H1 (cell line): ENCODE results near the gene SHISA9. TPM values are rescaled to one million over a fixed set of nuclear protein-coding genes. Genes with fewer than 3 reads are reported as not detected.

Experiments
- CTCF ChIA-PET: fragments of 300-600 bp; sonication (Branson Sonifier 250); formaldehyde crosslinking; loops from one replicate; lab custom pipeline; 2021; ENCODE audit not compliant: partially characterized antibody; lab: Charles Lee
- POLR2A ChIA-PET: fragments of 300-600 bp; sonication (Branson Sonifier 250); formaldehyde crosslinking; loops from one replicate; lab custom pipeline; 2021; ENCODE audit warnings: inconsistent platforms; ENCODE audit not compliant: partially characterized antibody; lab: Charles Lee
- DNase-seq, 2 experiments: peaks; one replicate each; pipeline versions ENCODE4 v3.0.0 to v3.0.0-alpha.2; 2010 to 2022; ENCODE audit warnings: low spot score in 2 of 2, low read depth in 1 of 2, mixed read lengths in 1 of 2
- FAIRE-seq: peaks from 2 replicates; lab custom pipeline; 2011; peaks lifted over from hg19 to GRCh38; lab: Jason Lieb, UNC
- H2AFZ ChIP-seq: 2 replicates; pipeline ENCODE4 v1.8.1; 2012; ENCODE audit warnings: low read length, inconsistent platforms
- H2AK5ac ChIP-seq: 2 replicates; pipeline ENCODE4 v1.6.1; 2013; ENCODE audit warnings: low read depth, low read length
- H2BK120ac ChIP-seq: replicated peaks from 2 replicates; pipeline ENCODE3; 2013; ENCODE audit warnings: low read depth, low read length, inconsistent platforms
- H2BK12ac ChIP-seq: 2 replicates; pipeline ENCODE4 v1.6.1; 2013; ENCODE audit warnings: low read depth, low read length
- H2BK15ac ChIP-seq: 2 replicates; pipeline ENCODE4 v1.6.1; 2013; ENCODE audit warnings: low read length
- H2BK20ac ChIP-seq: 2 replicates; pipeline ENCODE4 v1.6.1; 2013; ENCODE audit warnings: low read length
- H2BK5ac ChIP-seq: 2 replicates; pipeline ENCODE4 v1.6.1; 2013; ENCODE audit warnings: low read depth, low read length
- H3K14ac ChIP-seq: 2 replicates; pipeline ENCODE4 v1.6.1; 2013; ENCODE audit warnings: inconsistent platforms; ENCODE audit not compliant: insufficient read length
- H3K18ac ChIP-seq: 2 replicates; pipeline ENCODE4 v1.6.1; 2013; ENCODE audit warnings: low read length; ENCODE audit errors: extremely low read depth
- H3K23ac ChIP-seq: 2 replicates; pipeline ENCODE4 v1.6.1; 2013; ENCODE audit warnings: inconsistent platforms; ENCODE audit not compliant: insufficient read length
- H3K23me2 ChIP-seq: 2 replicates; pipeline ENCODE4 v1.6.1; 2013; ENCODE audit warnings: low read depth, low read length
- H3K27ac ChIP-seq: 2 replicates; pipeline ENCODE4 v1.6.1; 2011; ENCODE audit warnings: low read depth, low read length, inconsistent platforms
- H3K27me3 ChIP-seq, 4 experiments: replicated peaks in 1 of 4; 1 replicate in 1 of 4; 2 replicates in 3 of 4; pipeline versions ENCODE4 v1.6.1 to v1.8.1; 2011 to 2013; ENCODE audit warnings: low read length in 3 of 4, mild to moderate bottlenecking in 3 of 4, inconsistent platforms in 2 of 4, mixed read lengths in 2 of 4, moderate library complexity in 1 of 4; ENCODE audit not compliant: control insufficient read depth in 3 of 4, insufficient read depth in 3 of 4; ENCODE audit errors: extremely low read depth in 1 of 4
- H3K36me3 ChIP-seq, 4 experiments: 2 replicates each; pipeline versions ENCODE4 v1.6.1 to v1.8.1; 2011 to 2013; ENCODE audit warnings: mild to moderate bottlenecking in 4 of 4, low read length in 3 of 4, moderate library complexity in 2 of 4, control low read depth in 1 of 4, inconsistent platforms in 1 of 4; ENCODE audit not compliant: insufficient read depth in 4 of 4, control insufficient read depth in 2 of 4
- H3K4ac ChIP-seq: replicated peaks from 2 replicates; pipeline ENCODE3; 2013; ENCODE audit warnings: low read length, low read depth, mixed read lengths, inconsistent platforms; ENCODE audit not compliant: insufficient read length
- H3K4me1 ChIP-seq, 4 experiments: replicated peaks in 1 of 4; 1 replicate in 1 of 4; 2 replicates in 3 of 4; pipeline versions ENCODE4 v1.6.1 to v1.8.1; 2011 to 2013; ENCODE audit warnings: low read length in 3 of 4, inconsistent platforms in 2 of 4, mixed read lengths in 1 of 4; ENCODE audit not compliant: insufficient read depth in 4 of 4, control insufficient read depth in 3 of 4
- H3K4me2 ChIP-seq, 2 experiments: 2 replicates each; pipeline versions ENCODE4 v1.6.1 to v1.8.1; 2011 to 2013; ENCODE audit warnings: low read depth in 2 of 2, low read length in 2 of 2, control low read depth in 1 of 2, inconsistent platforms in 1 of 2, mild to moderate bottlenecking in 1 of 2; ENCODE audit not compliant: insufficient read depth in 1 of 2
- H3K4me3 ChIP-seq, 4 experiments: fragments of 200-600, 300-600 bp in 1 of 4; sonication (generic), shearing (Covaris generic), sonication (Bioruptor Twin) in 1 of 4; 2 replicates each; pipeline versions ENCODE4 v1.5.1 to v1.8.1; 2011 to 2016; ENCODE audit warnings: low read length in 4 of 4, low read depth in 3 of 4, control low read depth in 2 of 4, inconsistent platforms in 2 of 4, mild to moderate bottlenecking in 2 of 4, mixed read lengths in 1 of 4, moderate library complexity in 1 of 4; ENCODE audit not compliant: insufficient read depth in 2 of 4; ENCODE audit errors: extremely low read depth in 1 of 4
- H3K56ac ChIP-seq: replicated peaks from 2 replicates; pipeline ENCODE3; 2013; ENCODE audit warnings: low read depth, mild to moderate bottlenecking, mixed read lengths, low read length, inconsistent platforms; ENCODE audit not compliant: insufficient read length
- H3K79me1 ChIP-seq: 2 replicates; pipeline ENCODE4 v1.6.1; 2013; ENCODE audit warnings: low read depth, low read length, control low read depth
- H3K79me2 ChIP-seq, 2 experiments: 2 replicates each; pipeline versions ENCODE4 v1.6.1 to v1.8.1; 2012 to 2013; ENCODE audit warnings: low read length in 2 of 2, mild to moderate bottlenecking in 2 of 2, inconsistent platforms in 1 of 2; ENCODE audit not compliant: insufficient read depth in 2 of 2, control insufficient read depth in 1 of 2
- H3K9ac ChIP-seq, 4 experiments: replicated peaks in 1 of 4; 1 replicate in 1 of 4; 2 replicates in 3 of 4; pipeline versions ENCODE4 v1.6.1 to v1.8.1; 2011 to 2013; ENCODE audit warnings: low read depth in 3 of 4, low read length in 3 of 4, control low read depth in 2 of 4, mild to moderate bottlenecking in 2 of 4, moderate library complexity in 2 of 4, inconsistent platforms in 1 of 4; ENCODE audit errors: extremely low read depth in 1 of 4
- H3K9me3 ChIP-seq, 2 experiments: 2 replicates each; pipeline versions ENCODE4 v1.6.1 to v1.8.1; 2012 to 2013; ENCODE audit warnings: mild to moderate bottlenecking in 2 of 2, moderate library complexity in 2 of 2, control low read depth in 1 of 2, inconsistent platforms in 1 of 2, low read depth in 1 of 2, low read length in 1 of 2, mixed read lengths in 1 of 2; ENCODE audit not compliant: insufficient read depth in 2 of 2
- H4K20me1 ChIP-seq, 2 experiments: replicated peaks in 1 of 2; 2 replicates each; pipeline versions ENCODE3 to v1.8.1; 2011 to 2013; ENCODE audit warnings: inconsistent platforms in 2 of 2, low read length in 2 of 2, mild to moderate bottlenecking in 1 of 2; ENCODE audit not compliant: insufficient read depth in 2 of 2, control insufficient read depth in 1 of 2
- H4K5ac ChIP-seq: 2 replicates; pipeline ENCODE4 v1.6.1; 2013; ENCODE audit warnings: low read length, low read depth, mixed read lengths, inconsistent platforms; ENCODE audit not compliant: insufficient read length
- H4K8ac ChIP-seq: 2 replicates; pipeline ENCODE4 v1.8.0; 2013; ENCODE audit warnings: mild to moderate bottlenecking, moderate library complexity, low read length, inconsistent platforms; ENCODE audit not compliant: insufficient read depth; ENCODE audit errors: extremely low read depth
- H4K91ac ChIP-seq: replicated peaks from 2 replicates; pipeline ENCODE3; 2013; ENCODE audit warnings: low read length, mixed read lengths, inconsistent platforms; ENCODE audit not compliant: insufficient read length
- ATF3 ChIP-seq: IDR thresholded peaks from 2 replicates; pipeline ENCODE4 v1.6.1; 2011; ENCODE audit warnings: low read depth, mild to moderate bottlenecking, low read length; ENCODE audit not compliant: insufficient read depth
- EZH2 ChIP-seq: fragments of 200-600 bp; sonication (generic); IDR thresholded peaks from 2 replicates; pipeline ENCODE4 v1.7.1; 2012; ENCODE audit warnings: low read depth, mild to moderate bottlenecking, moderate library complexity, low read length, inconsistent platforms; ENCODE audit not compliant: severe bottlenecking
- GABPA ChIP-seq: IDR thresholded peaks from 2 replicates; pipeline ENCODE4 v1.6.1; 2011; ENCODE audit warnings: mild to moderate bottlenecking, low read length, moderate library complexity, borderline replicate concordance; ENCODE audit not compliant: insufficient read depth
- NANOG ChIP-seq: IDR thresholded peaks from 2 replicates; pipeline ENCODE4 v1.6.1; 2011; ENCODE audit warnings: low read length, low read depth, mild to moderate bottlenecking, inconsistent platforms; ENCODE audit not compliant: insufficient read depth, poor library complexity, severe bottlenecking
- POU5F1 ChIP-seq: IDR thresholded peaks from 2 replicates; pipeline ENCODE4 v1.6.1; 2011; ENCODE audit warnings: low read depth, mild to moderate bottlenecking, low read length, moderate library complexity
- WGBS, 2 experiments: shearing (Covaris generic) in 1 of 2; methylation state at CpG; one replicate each; pipeline versions ENCODE4 v1.1.6 to v1.1.7; 2013 to 2015; ENCODE audit warnings: low lambda C conversion rate in 2 of 2, mixed read lengths in 2 of 2, inconsistent platforms in 1 of 2, low coverage in 1 of 2, missing lambda C conversion rate in 1 of 2; ENCODE audit not compliant: insufficient replicate concordance in 2 of 2, insufficient coverage in 1 of 2, insufficient read length in 1 of 2; ENCODE audit errors: extremely low coverage in 1 of 2, missing lambda C conversion rate in 1 of 2; 5-methylcytosine and 5-hydroxymethylcytosine counted together
- polyA plus RNA-seq, 7 experiments: library from polyadenylated mRNA; depleted of rRNA in 3 of 7; stranded (reverse) in 5 of 7; unstranded in 2 of 7; fragments of >200 nt in 5 of 7; fragments of 200-250 nt in 2 of 7; gene quantifications; 1 replicate in 5 of 7; 2 replicates in 1 of 7; 4 replicates in 1 of 7; pipeline versions ENCODE4 v1.2.1 to v1.2.3, GENCODE V29; 2011 to 2013; ENCODE audit warnings: missing spikeins in 2 of 7, mixed read lengths in 2 of 7
- total RNA-seq: library from RNA; stranded (reverse); fragmentation: NEBNext Ultra II Directional; extraction: Animal tissue kit (Norgen Biotek cat#: 25700); gene quantifications from 2 replicates; pipeline ENCODE4 v1.2.1, GENCODE V29; 2021

Gene SHISA9
- total and polyA plus RNA-seq, 2 of the 8 experiments (the other 6 are each of a cell fraction or from before 2014, with no cell fraction given) = 25.6 to 39.8 TPM

GRCh38 chr16:13083681-13084080 is 182.3 kb downstream of the SHISA9 start:
- Histone ChIP-seq H3K36me3 (no peaks in the 10 kb centered on the region), H2BK5ac (no peak overlapping the region), H3K23ac (no peak overlapping the region), H2BK15ac (no peak overlapping the region), H3K27ac (no peak overlapping the region), H3K79me2 (peaks cover 0 to 30% of the 10 kb centered on the region in 2 experiments; a peak in 2 of 4 replicates), H4K5ac (no peak overlapping the region), H2AK5ac (no peak overlapping the region), H3K14ac (no peak overlapping the region), H3K56ac (no peak overlapping the region), H3K27me3 (no peaks in the 10 kb centered on the region), H3K9me3 (no peaks in the 10 kb centered on the region), H3K18ac (no peak overlapping the region), H3K23me2 (no peaks in the 10 kb centered on the region), H4K20me1 (no peaks in the 10 kb centered on the region), H2AFZ (no peak overlapping the region), H2BK20ac (no peak overlapping the region), H4K91ac (no peak overlapping the region), H3K79me1 (peaks cover 3% of the 10 kb centered on the region; the same call in 1 of the 2 replicates), H3K4ac (no peak overlapping the region), H3K9ac (no peak overlapping the region), H2BK120ac (no peak overlapping the region), H3K4me3 (no peak overlapping the region), H3K4me2 (no peak overlapping the region), H3K4me1 (peaks cover 3 to 9% (median 7%) of the 10 kb centered on the region in 4 experiments; a peak in 6 of 7 replicates), H4K8ac (no peak overlapping the region), H2BK12ac (no peak overlapping the region)
- CTCF ChIA-PET = interaction anchor here (0.7 to 1.8 kb wide), 3 partner anchors 13 to 585 kb away, joined by 3 to 11 read pairs (median 6); no protein-coding TSS in a partner anchor
- WGBS, 2 experiments = 88% methylated on average over 5 of the region's 5 CpGs; no CpG with 5 or more reads in 1 of the 2 experiments
- POLR2A ChIA-PET = interaction anchor here (1.2 kb wide), 1 partner anchor 14 kb away, joined by 3 read pairs; no protein-coding TSS in a partner anchor
- TF ChIP-seq NANOG (peak; percentile 29), EZH2 (no peak), POU5F1 (no peak), GABPA (no peak), ATF3 (no peak)
- DNase-seq (no peak), FAIRE-seq (no peak)
